DMS79 (cell line): ENCODE data around the gene SGMS1.
"Not testable (repeated sequence)": the region's sequence is repeated elsewhere in the genome, so short reads cannot be mapped to it uniquely, and the experiment has no call there.

Experiments
- DNase-seq: peaks from one replicate; lab custom pipeline; 2025; lab: John Stamatoyannopoulos, UW

Gene SGMS1

DNA sequence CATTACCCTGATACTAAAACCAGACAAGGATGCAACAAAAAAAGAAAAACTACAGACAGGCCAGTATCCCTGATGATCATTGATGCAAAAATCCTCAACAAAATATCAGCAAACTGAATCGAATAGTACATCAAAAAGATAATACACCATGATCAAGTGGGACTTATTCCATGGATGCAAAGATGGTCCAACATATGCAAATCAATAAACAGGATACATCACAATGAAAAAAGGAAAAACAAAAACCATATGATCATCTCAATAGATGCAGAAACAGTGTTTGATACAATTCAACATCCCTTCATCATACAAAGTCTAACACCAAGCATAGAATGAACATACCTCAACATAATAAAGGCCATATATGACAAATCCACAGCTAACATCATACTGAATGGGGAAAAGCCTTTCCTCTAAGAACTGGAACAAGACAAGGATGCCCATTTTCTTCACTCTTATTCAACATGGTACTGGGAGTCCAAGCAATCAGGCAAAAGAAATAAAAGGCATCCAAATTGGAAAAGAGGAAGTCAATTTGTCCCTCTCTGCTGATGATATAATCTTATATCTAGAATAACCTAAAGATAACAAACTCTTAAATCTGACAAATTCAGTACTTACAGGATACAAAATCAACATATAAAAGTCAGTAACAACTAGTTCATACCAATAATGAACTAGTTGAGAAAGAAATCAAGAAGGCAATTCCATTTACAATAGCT is 323.6 kb downstream of the SGMS1 start:
- no peak for DNase-seq

DNA sequence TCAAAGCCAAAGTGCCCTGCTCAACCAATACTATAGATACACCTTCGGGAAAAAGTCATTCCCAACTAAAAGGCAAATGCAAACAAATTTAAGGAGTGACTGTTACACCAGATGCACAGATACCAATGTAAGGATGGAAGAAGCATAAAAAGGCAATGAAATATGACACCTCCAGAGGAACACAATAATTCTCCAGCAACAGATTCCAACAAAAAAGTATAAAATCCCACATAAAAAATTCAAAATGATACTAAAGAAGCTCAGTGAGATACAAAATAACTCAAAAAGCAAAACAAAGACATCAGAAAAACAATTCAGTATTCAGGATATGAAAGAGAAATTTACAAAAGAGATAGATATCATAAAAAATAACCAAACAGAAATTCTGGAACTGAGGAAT is 328.4 kb downstream of the SGMS1 start:
- DNase-seq: no peak

DNA sequence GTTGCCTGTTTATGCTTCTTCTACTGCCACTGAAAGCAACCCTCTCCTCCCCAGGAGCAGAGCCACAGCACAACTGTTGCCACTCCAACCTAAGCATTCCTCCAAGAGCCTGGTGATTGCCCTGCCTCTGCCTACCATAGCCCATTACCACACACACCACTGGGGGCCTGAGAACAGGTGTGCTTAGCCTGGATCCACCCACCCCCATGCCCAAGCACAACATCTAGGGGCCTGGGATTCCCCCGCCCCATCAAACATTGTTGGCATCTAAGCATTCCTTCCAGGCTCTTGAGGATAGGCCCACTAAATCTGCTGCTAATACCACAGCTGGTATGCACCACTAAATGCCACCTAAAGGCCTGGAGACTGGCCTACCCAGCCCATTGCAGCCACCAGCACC is 329.2 kb downstream of the SGMS1 start:
- no peak for DNase-seq

DNA sequence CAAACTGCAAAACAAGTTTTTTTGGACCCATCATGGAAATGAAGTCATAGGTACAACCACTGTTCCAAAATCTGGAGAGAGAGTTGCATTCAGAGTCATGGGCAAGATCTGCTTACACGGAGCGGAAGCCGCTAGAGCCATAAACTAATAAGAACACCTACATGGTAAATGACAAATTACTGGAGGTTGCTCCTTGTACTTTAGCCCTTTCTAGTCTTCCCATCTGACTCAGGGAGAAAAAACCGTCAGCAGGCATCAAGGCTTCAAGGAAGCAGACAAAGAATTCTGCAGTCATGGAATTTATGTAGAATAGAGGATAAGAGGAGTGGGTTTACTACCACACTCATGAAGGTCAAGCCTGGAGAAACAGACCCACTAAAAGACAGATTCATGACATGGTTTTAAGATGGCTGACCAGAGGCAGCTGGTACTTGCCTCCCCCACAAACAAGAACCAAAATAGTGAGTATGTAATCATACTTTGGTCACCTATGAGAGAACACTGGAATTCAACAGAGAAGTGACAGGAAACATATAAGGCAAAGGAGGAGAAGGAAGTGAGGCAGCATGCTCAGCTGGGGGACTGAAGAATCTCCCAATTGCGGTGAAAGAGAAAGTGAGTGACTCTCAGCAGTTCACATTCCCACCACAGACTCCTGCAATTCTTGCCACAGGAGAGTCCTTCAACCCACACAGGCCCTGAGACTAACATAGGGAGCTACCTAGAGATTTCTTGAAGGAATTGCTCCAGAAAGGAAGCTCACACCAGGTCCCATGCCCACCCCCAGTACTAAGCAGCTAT is 330.0 kb downstream of the SGMS1 start:
- no peak for DNase-seq

DNA sequence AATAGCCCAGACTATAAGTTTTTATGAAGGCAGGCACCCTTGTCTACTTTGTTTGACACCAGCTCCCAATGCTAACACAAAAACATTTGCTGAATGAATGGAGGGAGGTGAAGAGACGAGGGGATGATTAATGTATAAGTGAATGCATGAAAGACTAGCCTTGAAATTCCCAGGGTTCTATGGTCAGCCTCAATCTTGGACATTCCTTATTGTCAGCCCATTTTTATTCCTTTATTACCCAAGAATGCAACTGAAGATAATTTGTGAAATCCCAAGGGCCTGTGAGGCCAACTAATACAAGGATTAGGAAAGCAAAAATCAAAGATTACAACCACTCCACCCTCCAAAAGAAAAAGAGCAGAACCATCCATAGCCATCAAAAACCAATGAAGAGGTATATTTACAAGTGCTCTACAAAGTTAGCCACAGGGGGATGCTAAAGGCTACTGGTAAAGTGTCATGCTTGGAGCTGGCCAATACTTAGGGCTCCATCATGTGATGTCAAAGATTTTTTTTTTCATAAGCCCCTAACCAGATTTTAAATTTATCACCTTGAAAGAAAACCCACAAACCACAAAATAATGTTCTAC is 332.4 kb downstream of the SGMS1 start:
- DNase-seq: no peak

DNA sequence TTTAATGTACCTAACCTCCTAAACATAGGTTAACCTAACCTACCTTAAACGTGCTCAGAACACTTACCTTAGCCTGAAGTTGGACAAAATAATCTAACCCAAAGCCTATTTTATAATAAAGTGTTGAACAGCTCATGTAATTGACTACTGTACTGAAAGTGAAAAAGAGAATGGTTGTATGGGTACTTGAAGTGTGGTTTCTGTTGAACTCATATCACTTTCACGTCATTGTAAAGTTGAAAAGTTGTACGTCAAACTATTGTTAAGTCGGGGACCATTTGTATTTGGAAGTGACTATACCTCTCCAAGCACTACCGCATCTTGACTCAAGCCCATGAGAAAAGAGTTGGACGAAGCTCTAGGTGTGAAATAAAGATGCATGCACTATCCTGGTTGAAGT is 334.6 kb downstream of the SGMS1 start:
- no peak for DNase-seq

DNA sequence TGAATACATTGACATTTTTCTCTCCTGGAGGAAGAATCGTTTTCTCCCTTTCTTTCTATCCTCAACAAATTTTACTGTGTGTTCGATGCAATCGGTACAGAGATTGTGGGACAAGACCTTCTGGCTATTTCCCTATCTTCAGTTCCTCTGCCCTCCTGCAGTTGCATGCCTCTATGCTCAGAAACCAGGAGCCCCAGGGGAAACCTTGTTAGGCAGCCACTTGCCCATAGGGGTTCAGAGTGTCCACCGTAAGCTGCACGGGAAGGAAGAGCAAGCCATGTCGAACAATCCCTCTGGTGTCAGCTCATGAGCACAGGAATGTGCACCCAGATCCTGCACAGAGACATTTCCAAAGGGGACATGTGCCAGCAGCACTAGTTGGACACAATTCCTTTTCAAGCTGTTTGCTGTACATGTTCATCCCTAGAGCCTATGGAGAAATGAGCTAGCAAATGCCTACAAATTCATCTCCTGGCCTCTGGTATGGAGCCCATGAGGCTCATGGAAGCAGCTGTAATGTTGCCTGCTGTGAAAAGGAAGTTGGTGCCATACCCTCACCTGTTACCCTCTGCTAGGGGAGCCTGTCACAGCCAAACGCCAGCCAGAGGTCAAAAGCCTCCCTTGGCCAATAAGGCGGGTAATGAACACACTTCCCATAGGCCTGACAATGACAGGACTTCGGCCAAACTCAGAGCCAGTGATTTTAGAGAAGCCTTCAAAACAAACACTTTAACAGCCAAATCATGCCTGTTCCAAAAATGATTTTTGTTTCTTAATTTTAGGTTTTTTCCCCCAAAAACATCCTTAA is 336.6 kb downstream of the SGMS1 start:
- no peak for DNase-seq

DNA sequence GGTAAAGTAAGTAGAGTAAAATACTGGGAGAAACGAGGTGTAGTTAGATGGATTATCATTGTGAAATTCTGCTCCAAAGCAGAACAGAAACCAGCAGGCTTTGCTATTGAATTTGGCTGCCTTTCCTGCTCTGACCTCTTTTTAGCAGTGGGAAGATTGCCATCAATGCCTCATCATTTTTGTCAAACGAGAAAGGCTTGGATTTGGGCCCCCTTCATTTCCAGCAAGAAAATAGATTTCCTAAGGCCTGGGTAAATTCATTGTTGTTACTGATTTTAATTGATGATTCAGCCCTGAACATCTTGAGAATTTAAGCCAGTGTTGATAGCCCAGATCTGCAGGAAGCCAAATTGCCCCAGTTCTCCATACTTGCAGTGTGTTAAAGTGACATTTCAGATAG is 337.2 kb downstream of the SGMS1 start:
- DNase-seq: no peak

DNA sequence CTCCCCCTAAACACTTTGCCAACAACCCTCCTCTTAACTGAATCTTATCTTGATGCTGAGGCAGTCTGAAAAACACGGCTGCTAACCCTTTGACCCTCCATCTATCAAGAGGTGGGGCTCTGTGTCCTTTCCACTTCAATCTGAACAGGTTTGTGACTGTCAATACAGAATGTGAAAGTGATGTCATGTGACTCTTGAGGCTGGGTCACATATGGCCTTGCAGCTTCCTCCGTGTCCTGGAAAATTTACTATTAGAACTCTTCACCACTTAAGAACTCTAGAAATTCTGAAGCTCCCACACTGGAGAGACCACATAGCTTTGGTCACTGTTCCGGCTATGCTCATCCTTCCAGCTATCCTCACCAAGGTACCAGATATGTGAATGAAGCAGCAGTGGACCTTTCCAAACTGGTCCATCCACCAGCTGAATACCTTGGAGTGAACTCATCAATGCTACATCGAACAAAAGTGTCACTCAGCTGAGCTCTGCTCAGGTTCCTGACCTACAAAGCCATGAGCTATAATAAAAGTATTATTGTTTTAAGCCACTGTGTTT is 341.7 kb downstream of the SGMS1 start:
- DNase-seq: no peak

DNA sequence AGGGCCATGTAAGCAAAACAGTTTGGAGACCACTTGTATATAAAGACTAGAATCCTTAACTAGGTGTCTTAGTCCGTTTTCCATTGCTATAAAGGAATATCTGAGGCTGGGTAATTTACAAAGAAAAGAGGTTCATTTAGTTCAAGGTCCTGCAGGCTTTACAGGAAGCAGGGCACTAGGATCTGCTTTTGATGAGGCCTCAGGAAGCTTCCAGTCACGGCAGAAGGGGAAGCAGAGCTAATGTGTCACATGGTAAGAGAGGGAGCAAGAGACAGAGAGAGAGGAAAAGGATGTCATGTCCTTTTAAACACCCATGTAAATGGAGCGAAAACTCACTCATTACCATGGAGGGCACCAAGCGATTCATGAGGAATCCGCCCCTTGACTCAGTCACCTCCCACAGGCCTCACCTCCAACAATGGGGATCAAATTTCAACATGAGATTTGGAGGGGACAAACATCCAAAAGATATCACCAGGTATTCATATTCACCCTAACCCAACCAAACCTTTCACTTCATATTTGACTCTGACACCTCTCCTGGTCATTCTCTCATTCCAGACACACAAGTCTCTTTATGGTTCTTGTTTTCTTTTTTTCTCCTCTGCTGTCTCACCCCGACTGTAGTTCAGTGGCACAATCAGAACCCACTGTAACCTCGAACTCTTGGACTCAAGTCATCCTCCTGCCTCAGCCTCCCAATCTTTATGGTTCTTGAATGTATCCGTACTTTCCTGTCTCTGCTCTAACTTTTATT is 342.4 kb downstream of the SGMS1 start:
- DNase-seq: no peak

DNA sequence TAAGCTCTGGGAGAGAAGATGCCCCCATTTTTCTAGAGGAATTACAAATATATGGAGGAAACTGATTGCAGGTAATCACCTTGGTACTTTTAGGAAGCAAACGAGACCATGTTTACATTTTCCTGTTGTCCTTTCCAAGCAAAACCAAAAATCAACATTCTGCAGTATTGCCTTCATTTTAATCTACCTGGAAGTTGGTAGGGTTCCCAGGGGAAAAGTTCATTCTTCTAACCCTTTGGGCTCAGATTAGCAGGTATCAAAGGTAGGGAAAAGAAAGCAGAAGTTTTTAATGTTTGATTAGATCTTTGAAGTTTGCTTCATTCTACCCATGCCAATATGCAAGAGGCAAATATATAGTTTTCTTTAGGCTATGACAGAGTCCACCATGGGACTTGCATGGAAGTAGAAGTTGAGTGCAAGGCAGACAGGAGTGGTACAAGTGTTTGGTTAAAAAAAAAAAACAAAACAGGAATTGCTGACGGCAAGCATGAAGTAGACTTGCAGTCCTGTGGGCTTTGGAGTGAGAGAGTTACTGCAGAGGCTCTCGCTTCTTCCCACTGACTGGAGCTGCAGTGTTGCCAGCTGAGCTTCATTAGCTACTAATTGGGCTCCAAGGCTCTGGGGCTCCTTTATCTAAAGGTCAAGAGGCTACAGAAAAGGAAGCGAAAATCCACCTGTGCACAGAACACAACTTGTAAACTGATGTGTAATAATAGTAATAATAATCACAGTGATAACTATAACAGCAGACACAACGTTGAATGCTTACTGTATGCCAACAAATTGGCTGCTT is 343.5 kb downstream of the SGMS1 start:
- DNase-seq: no peak

DNA sequence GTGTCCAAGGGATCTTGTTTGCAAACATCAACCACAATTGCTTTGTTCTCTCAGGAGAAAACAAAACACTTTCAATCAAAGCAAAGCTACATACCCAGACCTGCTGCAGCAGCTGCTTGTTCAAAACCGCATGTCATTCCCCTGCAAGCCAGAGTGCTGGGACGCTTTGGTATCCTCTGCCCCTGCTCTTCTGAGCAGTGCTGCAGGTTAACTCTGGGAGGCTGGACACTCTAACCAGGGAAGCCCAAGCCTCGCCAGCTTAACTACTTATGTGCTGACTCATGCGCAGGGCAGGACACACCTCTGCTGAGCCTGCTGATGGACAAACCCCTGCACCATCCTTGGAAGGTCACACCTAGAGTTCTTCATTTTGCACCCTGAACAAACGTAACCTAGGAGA is 344.3 kb downstream of the SGMS1 start:
- DNase-seq: no peak

DNA sequence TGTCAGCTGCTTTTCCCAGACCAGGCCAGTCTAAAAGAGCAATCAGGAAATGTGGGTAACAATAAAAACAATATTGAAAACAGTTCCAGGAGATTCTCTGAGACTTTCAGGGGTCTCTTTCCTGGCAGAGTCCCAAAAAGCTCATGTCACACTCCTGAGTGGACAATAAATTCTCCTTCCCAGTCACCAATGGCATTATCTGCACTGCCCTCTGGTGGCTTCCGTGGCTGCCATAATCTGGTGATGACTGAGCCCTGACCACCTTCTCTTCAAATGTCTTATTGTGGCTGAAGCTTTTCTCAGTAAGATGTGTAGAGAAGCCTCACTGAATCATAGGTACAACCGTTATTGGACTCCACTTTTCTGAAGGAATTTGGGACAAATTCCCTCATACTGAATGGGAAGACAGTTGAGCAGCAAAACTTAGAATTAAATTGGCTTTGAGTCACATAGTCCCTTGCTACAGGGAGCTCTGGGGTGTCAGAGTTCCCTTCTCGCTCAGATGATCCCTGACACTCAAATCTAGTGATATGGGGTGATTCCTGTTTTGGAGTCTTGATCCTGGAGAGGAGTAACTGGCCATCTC is 348.0 kb downstream of the SGMS1 start:
- DNase-seq: no peak

DNA sequence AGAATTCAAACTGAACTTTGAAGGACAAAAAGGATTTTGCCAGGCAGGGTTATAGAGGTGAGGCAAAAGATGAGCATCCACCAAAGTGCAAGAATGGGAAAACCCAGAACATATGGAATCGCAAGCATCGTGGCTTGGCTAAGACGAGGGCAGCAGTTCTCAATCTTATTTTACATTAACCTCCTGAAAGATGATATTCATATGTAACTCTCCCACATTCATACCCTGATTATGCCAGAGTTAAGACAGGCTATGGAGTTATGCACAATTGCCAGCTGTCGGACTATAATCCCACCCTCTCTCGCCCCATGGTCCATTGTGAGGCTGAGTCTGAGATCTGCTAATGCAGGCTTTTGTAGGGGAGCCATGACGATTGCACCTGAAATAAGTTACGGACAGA is 351.2 kb downstream of the SGMS1 start:
- no peak for DNase-seq

DNA sequence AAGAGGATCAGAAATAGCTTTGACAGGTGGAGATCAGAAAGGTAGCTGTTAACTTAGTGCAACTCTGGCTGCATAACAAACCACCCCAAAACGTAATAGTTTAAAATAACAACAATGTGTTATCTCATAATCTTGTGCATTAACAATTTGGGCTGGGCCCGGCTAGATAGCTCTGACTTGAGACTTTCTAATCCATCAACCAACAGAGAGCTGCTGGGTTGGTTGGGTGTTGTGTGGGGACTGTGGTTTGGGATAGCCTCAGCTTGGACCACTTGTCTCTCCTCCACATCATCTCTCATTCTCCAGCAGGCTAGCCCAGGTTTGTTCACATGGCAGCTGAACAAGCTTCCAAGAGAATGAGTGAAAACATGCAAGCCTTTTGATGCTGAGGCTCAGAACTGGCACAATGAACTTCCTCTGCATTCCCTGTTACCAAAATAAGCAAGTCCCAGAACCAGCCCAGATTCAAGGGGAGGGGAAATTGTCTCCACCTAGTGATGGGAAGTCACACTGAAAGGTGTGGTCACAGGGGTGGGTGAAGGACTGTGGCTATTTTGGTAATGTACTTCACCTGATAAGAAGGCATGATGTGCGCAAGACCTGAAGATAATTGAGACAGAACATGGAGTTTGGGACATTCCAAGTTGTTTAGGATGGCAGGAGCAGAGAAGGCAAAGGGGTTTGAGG is 352.0 kb downstream of the SGMS1 start:
- no peak for DNase-seq

DNA sequence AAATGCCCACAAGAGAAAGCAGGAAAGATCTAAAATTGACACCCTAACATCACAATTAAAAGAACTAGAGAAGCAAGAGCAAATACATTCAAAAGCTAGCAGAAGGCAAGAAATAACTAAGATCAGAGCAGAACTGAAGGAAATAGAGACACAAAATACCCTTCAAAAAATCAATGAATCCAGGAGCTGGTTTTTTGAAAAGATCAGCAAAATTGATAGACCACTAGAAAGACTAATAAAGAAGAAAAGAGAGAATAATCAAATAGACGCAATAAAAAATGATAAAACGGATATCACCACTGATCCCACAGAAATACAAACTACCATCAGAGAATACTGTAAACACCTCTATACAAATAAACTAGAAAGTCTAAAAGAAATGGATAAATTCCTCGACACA is 355.9 kb downstream of the SGMS1 start:
- DNase-seq: not testable (repeated sequence)

DNA sequence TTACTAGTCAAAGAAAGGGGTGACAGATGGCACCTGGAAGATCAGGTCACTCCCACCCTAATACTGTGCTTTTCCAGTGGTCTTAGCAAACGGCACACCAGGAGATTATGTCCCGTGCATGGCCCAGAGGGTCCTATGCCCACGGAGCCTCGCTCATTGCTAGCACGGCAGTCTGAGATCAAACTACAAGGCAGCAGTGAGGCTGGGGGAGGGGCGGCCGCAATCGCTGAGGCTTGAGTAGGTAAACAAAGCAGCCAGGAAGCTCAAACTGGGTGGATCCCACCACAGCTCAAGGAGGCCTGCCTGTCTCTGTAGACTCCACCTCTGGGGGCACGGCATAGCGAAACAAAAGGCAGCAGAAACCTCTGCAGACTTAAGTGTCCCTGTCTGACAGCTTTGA is 361.1 kb downstream of the SGMS1 start:
- not testable (repeated sequence) for DNase-seq

DNA sequence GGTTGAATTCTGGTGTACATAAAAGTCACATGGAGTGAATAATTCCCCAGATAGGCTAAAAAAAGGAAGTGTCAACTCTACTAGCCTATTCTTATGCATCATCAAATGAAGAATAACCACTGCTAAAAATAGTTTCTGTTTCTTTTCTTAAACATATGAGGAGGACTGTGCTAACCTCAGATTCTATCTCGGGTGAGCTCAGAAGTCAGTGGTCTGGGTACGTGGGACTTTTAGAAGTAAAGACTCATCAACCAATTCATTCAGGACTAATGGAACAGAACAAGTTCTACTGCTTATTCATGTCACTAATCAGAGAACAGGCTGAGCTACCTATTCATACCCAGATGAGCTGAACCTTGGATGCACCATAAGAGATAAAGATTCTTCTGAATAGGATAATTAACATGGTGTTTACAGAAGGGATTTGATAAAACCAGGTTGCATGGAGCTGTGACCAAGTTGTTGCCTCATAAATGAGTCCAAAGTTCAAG is 362.9 kb downstream of the SGMS1 start:
- no peak for DNase-seq
